ENCODE measurements around the gene RASA3.

DNA sequence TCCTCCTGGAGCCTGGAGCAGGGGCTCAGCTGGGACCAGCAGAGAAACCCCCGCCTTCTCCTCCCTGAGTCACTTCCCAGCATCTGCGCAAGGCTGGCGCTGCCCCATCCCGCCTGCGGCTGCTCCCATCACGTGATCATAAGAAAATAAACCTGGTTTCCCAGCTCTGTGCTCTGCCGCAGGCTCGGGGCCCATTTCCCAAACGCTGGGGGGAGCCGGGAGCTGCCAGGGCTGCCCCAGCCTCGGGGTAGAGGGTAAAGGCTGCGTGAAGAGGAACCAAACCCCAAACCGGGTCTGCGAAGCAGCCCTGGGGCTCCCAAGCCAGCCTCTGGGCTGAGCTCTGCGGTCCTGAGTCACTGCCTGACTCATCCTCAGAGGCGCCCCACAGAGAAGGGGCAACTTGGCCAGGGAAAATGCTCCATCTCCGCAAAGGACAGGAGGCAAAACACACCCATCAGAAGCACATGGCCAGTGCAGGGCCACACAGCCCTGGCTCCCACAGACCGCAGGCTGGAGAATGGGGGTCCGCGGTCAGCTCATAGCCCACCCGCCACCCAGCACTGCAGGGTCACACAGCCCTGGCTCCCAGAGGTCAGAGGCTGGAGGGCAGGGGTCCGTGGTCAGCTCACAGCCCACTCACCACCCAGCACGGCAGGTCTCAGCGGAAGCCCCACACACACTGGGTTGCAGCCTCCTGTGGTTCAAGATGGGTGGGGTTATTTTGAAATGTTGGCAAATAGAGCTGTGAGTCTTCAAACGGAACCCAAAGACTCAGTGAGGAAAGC is 67.1 kb downstream of the RASA3 start:
- TF ChIP-seq, protein P1, sequence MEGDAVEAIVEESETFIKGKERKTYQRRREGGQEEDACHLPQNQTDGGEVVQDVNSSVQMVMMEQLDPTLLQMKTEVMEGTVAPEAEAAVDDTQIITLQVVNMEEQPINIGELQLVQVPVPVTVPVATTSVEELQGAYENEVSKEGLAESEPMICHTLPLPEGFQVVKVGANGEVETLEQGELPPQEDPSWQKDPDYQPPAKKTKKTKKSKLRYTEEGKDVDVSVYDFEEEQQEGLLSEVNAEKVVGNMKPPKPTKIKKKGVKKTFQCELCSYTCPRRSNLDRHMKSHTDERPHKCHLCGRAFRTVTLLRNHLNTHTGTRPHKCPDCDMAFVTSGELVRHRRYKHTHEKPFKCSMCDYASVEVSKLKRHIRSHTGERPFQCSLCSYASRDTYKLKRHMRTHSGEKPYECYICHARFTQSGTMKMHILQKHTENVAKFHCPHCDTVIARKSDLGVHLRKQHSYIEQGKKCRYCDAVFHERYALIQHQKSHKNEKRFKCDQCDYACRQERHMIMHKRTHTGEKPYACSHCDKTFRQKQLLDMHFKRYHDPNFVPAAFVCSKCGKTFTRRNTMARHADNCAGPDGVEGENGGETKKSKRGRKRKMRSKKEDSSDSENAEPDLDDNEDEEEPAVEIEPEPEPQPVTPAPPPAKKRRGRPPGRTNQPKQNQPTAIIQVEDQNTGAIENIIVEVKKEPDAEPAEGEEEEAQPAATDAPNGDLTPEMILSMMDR (IDR thresholded peaks at IDR 0.05; ENCODE audit: poor library complexity, severe bottlenecking), result no peak
- no peak for TF ChIP-seq MXI1 (conservative IDR thresholded peaks at IDR 0.05; ENCODE audit: poor library complexity, severe bottlenecking)
- TF ChIP-seq SMC3 (conservative IDR thresholded peaks at IDR 0.05; ENCODE audit: poor library complexity), result no peak
- TF ChIP-seq EP300 (conservative IDR thresholded peaks at IDR 0.05; ENCODE audit: poor library complexity, severe bottlenecking), result no peak
